Measurements from ENCODE around the gene PARL.
"Not testable (repeated sequence)": the region's sequence is repeated elsewhere in the genome, so short reads cannot be mapped to it uniquely, and the experiment has no call there.

PARL gene

DNA sequence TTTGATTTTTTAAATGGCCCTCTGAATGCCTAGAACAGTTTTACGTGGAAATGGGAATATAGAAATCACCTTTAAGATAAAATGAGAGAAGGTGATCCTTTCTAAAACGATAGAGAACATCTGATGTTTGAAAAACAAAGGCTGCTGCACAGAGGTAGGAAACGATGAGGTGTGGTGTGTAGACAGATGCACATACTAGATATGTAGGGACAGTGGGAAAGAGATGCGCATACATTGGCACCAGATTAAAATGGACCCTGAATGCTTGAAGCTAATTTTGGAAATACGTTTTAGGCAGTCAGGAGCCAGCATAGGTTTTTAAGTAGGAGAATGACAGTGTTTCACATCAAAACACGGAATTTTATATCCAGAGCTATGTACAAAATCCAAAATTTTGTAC is 88.3 kb downstream of the PARL start:
- in situ Hi-C loops (cut with MboI; ENCODE audit: low sequenced_read_pairs), result no loop called here

DNA sequence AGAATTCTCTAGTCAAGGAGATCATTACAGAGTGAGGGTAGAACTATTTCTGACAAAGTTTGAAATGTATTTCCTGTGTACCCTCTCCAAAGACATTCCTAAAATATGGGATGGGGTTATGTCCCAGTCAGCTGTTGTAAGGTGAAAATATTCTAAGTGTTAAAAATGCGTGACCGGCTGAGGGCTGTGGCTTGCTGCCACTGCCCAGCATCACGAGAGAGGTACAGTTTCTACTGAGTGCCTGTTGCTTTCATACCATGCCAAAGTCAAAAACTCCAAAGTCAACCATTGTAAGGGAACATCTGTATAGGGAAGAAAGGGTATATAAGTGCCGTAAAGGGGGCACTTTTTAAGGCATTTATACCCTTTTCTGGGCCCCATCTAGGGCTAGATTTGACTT is 90.2 kb downstream of the PARL start:
- in situ Hi-C loops (cut with MboI; ENCODE audit: low sequenced_read_pairs), result no loop called here

DNA sequence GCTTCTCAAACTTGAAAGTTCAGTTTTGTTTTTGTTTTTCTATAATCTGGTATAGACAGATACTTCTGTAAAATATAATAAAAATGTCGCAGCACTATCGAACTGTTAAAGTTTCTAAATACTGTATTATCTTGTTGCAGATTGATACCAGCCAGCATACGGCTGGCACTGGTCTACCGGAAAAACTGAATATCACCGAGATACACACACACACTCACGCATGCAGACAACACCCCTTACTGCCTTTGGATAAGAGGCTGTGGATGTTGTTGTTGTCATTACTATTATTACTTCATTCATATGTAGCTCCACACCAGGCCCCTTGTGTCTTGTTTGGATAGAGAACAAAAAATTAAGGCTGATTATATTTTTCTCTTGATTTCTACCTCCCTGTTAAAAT is 91.7 kb downstream of the PARL start:
- in situ Hi-C loops (cut with MboI; ENCODE audit: low sequenced_read_pairs), result no loop called here

DNA sequence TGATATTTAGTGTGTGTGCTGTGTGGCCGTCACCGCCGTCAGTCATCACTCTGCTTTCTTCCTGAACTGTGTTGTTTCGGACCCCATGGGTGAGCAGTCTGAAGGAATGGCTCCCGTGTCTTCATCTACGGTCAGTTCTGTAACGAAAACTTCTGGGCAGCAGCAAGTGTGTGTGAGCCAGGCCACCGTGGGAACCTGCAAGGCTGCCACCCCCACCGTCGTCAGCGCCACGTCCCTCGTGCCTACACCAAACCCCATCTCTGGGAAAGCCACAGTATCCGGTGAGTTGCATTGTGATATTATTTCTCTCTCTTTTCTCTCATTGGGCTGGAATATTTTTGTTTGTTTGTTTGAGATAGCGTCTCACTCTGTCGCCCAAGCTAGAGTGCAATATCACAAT is 94.0 kb downstream of the PARL start:
- in situ Hi-C loops (cut with MboI; ENCODE audit: low sequenced_read_pairs), result no loop called here

DNA sequence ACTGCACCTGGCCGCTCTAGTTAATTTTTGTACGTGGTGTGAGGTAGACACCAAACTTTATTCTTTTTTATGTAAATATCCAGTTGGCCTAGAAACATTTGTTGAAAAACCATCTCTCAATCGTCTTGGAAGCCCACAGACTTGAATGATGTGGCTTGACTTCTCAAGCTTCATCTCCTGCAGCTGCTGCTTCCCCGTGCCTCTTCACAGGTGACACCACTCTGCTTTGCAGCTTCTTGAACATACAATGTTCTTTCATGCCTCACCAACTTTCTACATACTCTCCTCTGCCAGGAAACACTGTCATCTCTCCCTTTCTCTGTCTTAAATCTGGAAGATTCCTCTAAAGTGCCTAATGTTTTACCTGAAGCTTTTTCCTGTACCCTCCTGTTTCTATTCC is 94.9 kb downstream of the PARL start:
- in situ Hi-C loops (cut with MboI; ENCODE audit: low sequenced_read_pairs), result no loop called here

DNA sequence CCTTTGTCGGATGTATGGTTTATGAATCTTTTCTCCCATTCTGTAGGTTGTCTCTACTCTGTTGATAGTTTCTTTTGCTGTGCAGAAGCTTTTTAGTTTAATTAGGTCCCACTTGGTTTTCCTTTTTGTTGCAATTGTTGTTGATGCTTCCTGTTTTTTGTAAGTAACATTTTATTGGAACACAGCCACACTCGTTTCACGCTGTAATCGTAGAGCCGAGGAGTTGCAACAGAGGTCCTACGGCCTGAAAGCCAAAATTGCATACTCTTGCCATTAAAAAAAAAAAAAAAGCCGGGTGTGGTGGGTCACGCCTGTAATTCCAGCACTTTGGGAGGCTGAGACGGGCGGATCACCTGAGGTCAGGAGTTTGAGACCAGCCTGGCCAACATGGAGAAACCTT is 100.2 kb downstream of the PARL start:
- in situ Hi-C loops (cut with MboI; ENCODE audit: low sequenced_read_pairs), result not testable (repeated sequence)

DNA sequence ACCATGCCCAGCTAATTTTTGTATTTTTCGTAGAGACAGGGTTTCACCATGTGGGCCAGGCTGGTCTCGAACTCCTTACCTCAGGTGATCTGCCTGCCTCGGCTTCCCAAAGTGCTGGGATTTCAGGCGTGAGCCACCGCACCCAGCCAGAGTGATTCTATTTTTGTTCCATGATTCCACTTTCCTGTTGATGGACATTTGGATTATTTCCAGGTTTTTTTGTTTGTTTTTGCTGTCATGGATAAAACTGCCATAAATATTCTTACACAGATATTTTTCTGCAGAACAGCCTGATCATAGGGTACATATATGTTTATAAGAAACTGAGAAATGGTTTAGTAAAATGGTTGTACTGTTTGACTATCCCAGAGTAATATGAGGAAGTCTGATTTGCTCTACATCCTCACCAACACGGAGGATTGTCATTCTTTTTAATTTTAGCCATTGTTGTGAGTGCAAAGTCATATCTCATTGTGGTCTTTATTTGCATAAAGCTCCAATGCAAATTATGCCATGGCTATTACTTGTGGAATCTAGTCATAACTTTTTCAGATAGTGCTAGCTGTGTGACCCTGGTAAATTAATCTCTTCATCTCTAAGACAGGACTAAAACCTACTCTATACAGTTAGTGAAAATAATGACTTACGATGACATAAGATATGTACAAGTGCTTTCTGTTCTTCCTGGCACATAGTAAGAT is 102.0 kb downstream of the PARL start:
- in situ Hi-C loops (cut with MboI; ENCODE audit: low sequenced_read_pairs), result no loop called here

DNA sequence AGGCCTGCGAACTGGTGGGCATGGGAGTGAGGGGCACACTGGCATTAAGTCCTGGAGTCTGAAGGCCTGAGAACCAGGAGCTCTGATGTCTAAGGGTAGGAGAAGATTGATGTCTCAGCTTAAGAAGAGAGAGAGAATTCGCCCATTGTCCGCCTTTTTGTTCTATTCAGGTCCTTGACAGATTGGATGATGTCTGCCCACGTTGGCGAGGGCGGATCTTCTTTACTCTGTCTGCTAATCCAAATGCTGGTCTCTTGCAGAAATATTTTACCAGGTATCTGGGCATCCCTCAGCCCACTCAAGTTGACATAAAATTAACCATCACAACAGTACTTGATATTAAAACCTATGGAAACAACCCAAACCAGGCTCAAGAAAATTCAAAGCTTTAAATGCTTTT is 103.4 kb downstream of the PARL start:
- in situ Hi-C loops (cut with MboI; ENCODE audit: low sequenced_read_pairs), result no loop called here

DNA sequence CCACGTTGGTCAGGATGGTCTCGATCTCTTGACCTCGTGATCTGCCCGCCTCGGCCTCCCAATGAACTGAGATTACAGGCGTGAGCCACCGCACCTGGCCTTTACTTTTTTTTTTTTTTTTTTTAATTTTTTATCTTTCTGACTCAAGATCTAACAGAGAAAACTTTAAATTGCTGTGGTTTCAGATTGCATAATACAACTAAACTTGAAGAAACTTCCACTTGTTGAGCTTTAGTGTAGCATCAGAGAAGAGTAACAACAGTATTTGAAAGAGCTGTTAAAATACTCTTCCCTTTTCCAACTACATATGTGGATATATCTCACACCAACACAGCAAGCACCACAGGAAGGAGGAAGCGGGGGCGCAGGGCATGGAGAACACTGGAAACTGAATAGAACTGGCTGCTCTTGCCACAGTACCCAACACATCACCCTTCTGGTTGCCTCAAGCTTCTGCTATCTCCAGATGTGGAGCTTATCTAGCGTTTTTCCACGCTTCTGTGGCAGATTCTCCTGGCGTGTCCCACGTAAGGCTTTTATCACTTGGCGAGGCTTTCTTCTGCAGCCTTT is 104.7 kb downstream of the PARL start:
- in situ Hi-C loops (cut with MboI; ENCODE audit: low sequenced_read_pairs), result no loop called here

Measured in HL-60/S4 treated with phorbol 12-myristate 13-acetate at 8.2 ng/mL for 4 days and 3 days (cell line).